Natural killer cell (primary cell): ENCODE results near the gene TMEM125. TPM values are rescaled to one million over a fixed set of nuclear protein-coding genes. Genes with fewer than 3 reads are reported as not detected.

ENCODE experiments used
- ATAC-seq, 3 donors: fragments of 150-1000 bp in 2 of 3; fragments of 200-7000 bp in 1 of 3; cut with Tn5 transposase; 1 replicate in 1 of 3; 2 replicates in 2 of 3; pipeline ENCODE4 v1.10.0; 2021; ENCODE audit warnings: mild to moderate bottlenecking in 2 of 3, moderate library complexity in 2 of 3
- DNase-seq, 2 donors: peaks; one replicate each; pipeline versions ENCODE4 v3.0.0 to v3.0.0-alpha.2; 2013 to 2021; ENCODE audit warnings: mixed read lengths in 1 of 2
- H3K27ac ChIP-seq: one replicate; pipeline ENCODE4 v1.5.1; 2013; ENCODE audit warnings: mild to moderate bottlenecking, low read length
- H3K27me3 ChIP-seq: one replicate; pipeline ENCODE4 v1.6.1; 2013; ENCODE audit warnings: low read length; ENCODE audit not compliant: control insufficient read depth, insufficient read depth
- H3K36me3 ChIP-seq: one replicate; pipeline ENCODE4 v1.6.1; 2013; ENCODE audit warnings: low read length; ENCODE audit not compliant: control insufficient read depth, insufficient read depth
- H3K4me1 ChIP-seq: one replicate; pipeline ENCODE4 v1.6.1; 2013; ENCODE audit warnings: low read length; ENCODE audit not compliant: control insufficient read depth, insufficient read depth
- H3K4me3 ChIP-seq: one replicate; pipeline ENCODE4 v1.5.1; 2013; ENCODE audit warnings: low read length
- H3K9me3 ChIP-seq: one replicate; pipeline ENCODE4 v1.6.1; 2013; ENCODE audit warnings: low read length; ENCODE audit not compliant: control insufficient read depth, insufficient read depth
- H3K27ac Mint-ChIP-seq, 2 donors: one replicate each; pipeline ENCODE4 v1.8.0; 2022; ENCODE audit warnings: mild to moderate bottlenecking in 2 of 2, mixed read lengths in 2 of 2, moderate library complexity in 1 of 2
- H3K27me3 Mint-ChIP-seq, 2 donors: one replicate each; pipeline ENCODE4 v1.8.0; 2022; ENCODE audit warnings: low read depth in 2 of 2, mixed read lengths in 2 of 2
- H3K36me3 Mint-ChIP-seq: one replicate; pipeline ENCODE4 v1.8.0; 2022; ENCODE audit warnings: mixed read lengths
- H3K4me1 Mint-ChIP-seq, 2 donors: one replicate each; pipeline ENCODE4 v1.8.0; 2022; ENCODE audit warnings: mixed read lengths in 2 of 2
- H3K4me3 Mint-ChIP-seq: one replicate; pipeline ENCODE4 v1.8.0; 2022; ENCODE audit warnings: mild to moderate bottlenecking, moderate library complexity, mixed read lengths
- H3K9me3 Mint-ChIP-seq, 2 donors: one replicate each; pipeline ENCODE4 v1.8.0; 2022; ENCODE audit warnings: mixed read lengths in 2 of 2
- CTCF ChIP-seq: fragments of 200-600 bp; IDR thresholded peaks from one replicate; pipeline ENCODE4 v1.8.0; 2022; ENCODE audit warnings: antibody characterized with exemption
- WGBS: methylation state at CpG from one replicate; pipeline ENCODE4 v1.1.7; 2013; ENCODE audit warnings: missing lambda C conversion rate; ENCODE audit not compliant: insufficient coverage; 5-methylcytosine and 5-hydroxymethylcytosine counted together
- intact Hi-C: fragments of 100-400 bp; cut with micrococcal nuclease; formaldehyde crosslinking; loops from one replicate; pipeline ENCODE4 v1.14.2; 2022
- total RNA-seq, 4 donors: library from RNA; stranded (reverse); fragments of 120-200 nt in 1 of 4; gene quantifications; one replicate each; pipeline versions ENCODE4 v1.2.3 to v1.2.4, GENCODE V29; 2013 to 2022

TMEM125 gene
- total RNA-seq, 3 donors from 2014 or later (not counting 1 experiment from before 2014, with no cell fraction given), result not detected

- TF ChIP-seq CTCF, result no peak
- H3K4me3 Mint-ChIP-seq, result no peak overlapping the region
- Histone ChIP-seq H3K4me3 (no peak overlapping the region), H3K27ac (no peak overlapping the region), H3K4me1 (peaks cover 9% of the 10 kb centered on the region), H3K9me3 (no peaks in the 10 kb centered on the region), H3K27me3 (no peaks in the 10 kb centered on the region), H3K36me3 (no peaks in the 10 kb centered on the region)
- peaks cover 6 to 17% of the 10 kb centered on the region in 2 donors for H3K4me1 Mint-ChIP-seq
- WGBS, result 89% methylated on average over 1 of the region's 1 CpG
- no peak for DNase-seq
- no peaks in the 10 kb centered on the region for H3K27me3 Mint-ChIP-seq
- H3K27ac Mint-ChIP-seq, result peak overlapping the region in 1 of 2 donors; percentile 1
- ATAC-seq, result no peak
- H3K9me3 Mint-ChIP-seq, result no peaks in the 10 kb centered on the region
- intact Hi-C loops, result no loop called here
- no peaks in the 10 kb centered on the region for H3K36me3 Mint-ChIP-seq
Observed at GRCh38 chr1:43302201-43302600, 32.4 kb downstream of the TMEM125 start.

- no peak overlapping the region for H3K4me3 Mint-ChIP-seq
- no peaks in the 10 kb centered on the region for H3K9me3 Mint-ChIP-seq
- no peak for TF ChIP-seq CTCF
- no peak overlapping the region for H3K27ac ChIP-seq
- 80% methylated on average over 6 of the region's 7 CpGs for WGBS
- ATAC-seq (no peak), DNase-seq (no peak)
- H3K4me1 ChIP-seq, result peaks cover 9% of the 10 kb centered on the region
- no peaks in the 10 kb centered on the region for H3K36me3 Mint-ChIP-seq
- peaks cover 6 to 17% of the 10 kb centered on the region in 2 donors for H3K4me1 Mint-ChIP-seq
- H3K27me3 Mint-ChIP-seq, result no peaks in the 10 kb centered on the region
- H3K4me3 ChIP-seq, result no peak overlapping the region
- intact Hi-C loops, result no loop called here
- no peaks in the 10 kb centered on the region for H3K27me3 ChIP-seq
- H3K9me3 ChIP-seq, result no peaks in the 10 kb centered on the region
- H3K36me3 ChIP-seq, result no peaks in the 10 kb centered on the region
- H3K27ac Mint-ChIP-seq, result no peak overlapping the region
Observed at GRCh38 chr1:43302721-43303470, 33.1 kb downstream of the TMEM125 start.

GRCh38 chr1:43303471-43304313, 33.9 kb downstream of the TMEM125 start:
- Mint-ChIP-seq H3K36me3 (no peaks in the 10 kb centered on the region), H3K27ac (no peak overlapping the region), H3K27me3 (no peaks in the 10 kb centered on the region), H3K9me3 (no peaks in the 10 kb centered on the region), H3K4me1 (peaks cover 6 to 17% of the 10 kb centered on the region in 2 donors), H3K4me3 (no peak overlapping the region)
- H3K4me3 ChIP-seq, result no peak overlapping the region
- TF ChIP-seq CTCF, result no peak
- no peaks in the 10 kb centered on the region for H3K9me3 ChIP-seq
- DNase-seq (no peak), ATAC-seq (no peak)
- H3K4me1 ChIP-seq, result peaks cover 9% of the 10 kb centered on the region
- intact Hi-C loops, result no loop called here
- no peak overlapping the region for H3K27ac ChIP-seq
- H3K27me3 ChIP-seq, result no peaks in the 10 kb centered on the region
- H3K36me3 ChIP-seq, result no peaks in the 10 kb centered on the region
- 79% methylated on average over 8 of the region's 8 CpGs for WGBS
